Measurements from ENCODE around the gene BOLA1. TPM values are rescaled to one million over a fixed set of nuclear protein-coding genes. Genes with fewer than 3 reads are reported as not detected.

The BOLA1 gene
- total and polyA plus RNA-seq, 2 of the 13 experiments (the other 11 are each of a cell fraction or from before 2014, with no cell fraction given) = 3.2 to 4.2 TPM

- 0 out of 2 replicates have a peak, but pooled peaks have one; percentile 1 for TF ChIP-seq NR2C2 (CRISPR knock-in tag; IDR thresholded peaks at IDR 0.05; ENCODE audit: borderline replicate concordance)
- TF ChIP-seq RFXAP (CRISPR knock-in tag; IDR thresholded peaks at IDR 0.05; ENCODE audit: borderline replicate concordance) = 0 out of 2 replicates have a peak, but pooled peaks have one; percentile 4
- TF ChIP-seq NFKB2 (CRISPR knock-in tag; IDR thresholded peaks at IDR 0.05; ENCODE audit: borderline replicate concordance) = peak; percentile 46; the same call in 1 of the 2 replicates
- peak; percentile 59 for TF ChIP-seq HNRNPLL (IDR thresholded peaks at IDR 0.05; ENCODE audit: low read depth, low read length, poor library complexity, severe bottlenecking)
- TF ChIP-seq STAT6 (CRISPR knock-in tag; IDR thresholded peaks at IDR 0.05; ENCODE audit: borderline replicate concordance) = 0 out of 2 replicates have a peak, but pooled peaks have one; percentile 43
- TF ChIP-seq CHD2 (IDR thresholded peaks at IDR 0.05; ENCODE audit: low read depth, low read length) = peak; percentile 75; the same call in 1 of the 2 replicates
- TF ChIP-seq SRY (CRISPR knock-in tag; IDR thresholded peaks at IDR 0.05) = 0 out of 2 replicates have a peak, but pooled peaks have one; percentile 34
- peak; percentile 78; the same call in 1 of the 2 replicates for TF ChIP-seq SMAD1 (CRISPR knock-in tag; IDR thresholded peaks at IDR 0.05; ENCODE audit: borderline replicate concordance, low read depth)
- 0 out of 2 replicates have a peak, but pooled peaks have one; percentile 60 for TF ChIP-seq ETS1 (CRISPR knock-in tag; IDR thresholded peaks at IDR 0.05)
- TF ChIP-seq ZBED4 (CRISPR knock-in tag; IDR thresholded peaks at IDR 0.05; ENCODE audit: borderline replicate concordance) = 0 out of 2 replicates have a peak, but pooled peaks have one; percentile 5
- 0 out of 2 replicates have a peak, but pooled peaks have one; percentile 28 for TF ChIP-seq MYC (CRISPR knock-in tag; IDR thresholded peaks at IDR 0.05; ENCODE audit: borderline replicate concordance)
- TF ChIP-seq FOXO4 (CRISPR knock-in tag; conservative IDR thresholded peaks at IDR 0.05) = 0 out of 2 replicates have a peak, but pooled peaks have one; percentile 9
- TF ChIP-seq UBTF (CRISPR knock-in tag; IDR thresholded peaks at IDR 0.05) = peak; percentile 39; the same call in 1 of the 2 replicates
- 0 out of 2 replicates have a peak, but pooled peaks have one; percentile 18 for TF ChIP-seq ZC3H13 (CRISPR knock-in tag; IDR thresholded peaks at IDR 0.05)
Observed at GRCh38 chr1:149886121-149886395, 13.3 kb upstream of the BOLA1 start (continued).

Measured in HepG2 (cell line).